ENCODE results near the gene NIN. TPM values are rescaled to one million over a fixed set of nuclear protein-coding genes. Genes with fewer than 3 reads are reported as not detected.

NIN gene
- total RNA-seq, 2 donors from 2014 or later, result 62.2 to 71.6 TPM

- Mint-ChIP-seq H3K27me3 (no peaks in the 10 kb centered on the region), H3K4me1 (peaks cover 12% of the 10 kb centered on the region), H3K27ac (no peak overlapping the region), H3K4me3 (no peak overlapping the region), H3K36me3 (ENCODE audit: low read depth) (peaks cover 5% of the 10 kb centered on the region)
- ATAC-seq, result no peak
- DNase-seq, result no peak
- H3K9me3 ChIP-seq (ENCODE audit: control insufficient read depth, low read length, poor library complexity, severe bottlenecking), result no peaks in the 10 kb centered on the region
Measured at GRCh38 chr14:50805396-50805795, 25.6 kb downstream of the NIN start.

DNA sequence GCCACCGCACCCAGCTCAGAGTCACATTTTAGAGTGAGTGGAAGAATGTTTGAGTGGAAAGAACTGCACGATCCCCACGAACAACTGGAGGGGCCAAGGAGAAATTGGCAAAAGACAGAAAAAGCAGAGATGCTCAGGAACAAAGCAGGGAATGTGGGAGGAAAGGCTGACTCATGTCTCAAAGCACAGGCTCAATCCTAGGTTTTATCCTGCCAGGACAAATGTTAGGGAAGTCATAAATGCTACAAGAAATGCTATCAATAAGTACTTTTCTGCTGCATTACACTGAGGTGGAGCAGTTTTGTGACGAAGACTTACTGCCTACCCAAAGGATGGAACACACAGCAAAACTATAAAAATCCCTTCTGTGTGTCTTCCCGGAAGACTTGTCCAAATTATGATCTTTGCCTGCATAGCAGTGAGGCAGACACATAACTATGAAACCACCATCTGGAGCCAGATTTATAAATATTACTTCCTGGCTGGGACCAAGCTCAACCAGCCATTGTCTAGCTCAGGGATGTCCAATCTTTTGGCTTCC, 26.7 kb downstream of the NIN start:
- H3K36me3 Mint-ChIP-seq (ENCODE audit: low read depth), result peaks cover 5% of the 10 kb centered on the region
- H3K9me3 ChIP-seq (ENCODE audit: control insufficient read depth, low read length, poor library complexity, severe bottlenecking), result no peaks in the 10 kb centered on the region
- peaks cover 8% of the 10 kb centered on the region for H3K4me1 Mint-ChIP-seq
- ATAC-seq, result no peak
- H3K27me3 Mint-ChIP-seq, result no peaks in the 10 kb centered on the region
- no peak for DNase-seq
- H3K27ac Mint-ChIP-seq, result peak overlapping the region; percentile 19
- no peak overlapping the region for H3K4me3 Mint-ChIP-seq

DNA sequence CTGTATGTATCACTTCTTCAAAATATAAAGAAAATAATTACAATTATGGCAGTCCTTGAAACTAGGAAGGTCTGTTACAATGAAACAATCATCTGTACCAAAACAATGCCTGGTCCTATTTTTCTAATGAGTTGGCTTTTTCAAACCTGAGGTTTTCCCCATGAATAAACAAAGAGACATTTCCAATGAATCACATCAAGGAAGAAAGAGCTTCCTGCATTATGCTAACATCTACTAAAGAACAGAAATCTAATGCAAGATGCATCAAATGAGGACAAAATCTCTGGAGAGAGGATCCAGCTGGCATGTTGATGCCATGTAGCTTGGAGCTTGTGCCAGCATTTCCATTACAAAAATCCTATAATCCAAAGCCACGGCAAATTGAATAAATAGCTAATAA, 29.3 kb downstream of the NIN start:
- H3K36me3 Mint-ChIP-seq (ENCODE audit: low read depth), result peaks cover 5% of the 10 kb centered on the region
- no peaks in the 10 kb centered on the region for H3K27me3 Mint-ChIP-seq
- H3K4me3 Mint-ChIP-seq, result no peak overlapping the region
- peaks cover 19% of the 10 kb centered on the region for H3K4me1 Mint-ChIP-seq
- H3K9me3 ChIP-seq (ENCODE audit: control insufficient read depth, low read length, poor library complexity, severe bottlenecking), result no peaks in the 10 kb centered on the region
- DNase-seq, result no peak
- peak overlapping the region; percentile 11 for H3K27ac Mint-ChIP-seq
- no peak for ATAC-seq

GRCh38 chr14:50800032-50800431, 30.9 kb downstream of the NIN start:
- Mint-ChIP-seq H3K36me3 (ENCODE audit: low read depth) (peaks cover 1% of the 10 kb centered on the region), H3K4me3 (no peak overlapping the region), H3K27me3 (no peaks in the 10 kb centered on the region), H3K27ac (no peak overlapping the region), H3K4me1 (peaks cover 16% of the 10 kb centered on the region)
- DNase-seq (no peak), ATAC-seq (no peak)
- H3K9me3 ChIP-seq (ENCODE audit: control insufficient read depth, low read length, poor library complexity, severe bottlenecking), result no peaks in the 10 kb centered on the region

GRCh38 chr14:50798048-50798421, 32.9 kb downstream of the NIN start:
- H3K4me3 Mint-ChIP-seq, result no peak overlapping the region
- no peaks in the 10 kb centered on the region for H3K27me3 Mint-ChIP-seq
- peak; percentile 37 for ATAC-seq
- H3K27ac Mint-ChIP-seq, result peak overlapping the region; percentile 70
- DNase-seq, result no peak
- H3K9me3 ChIP-seq (ENCODE audit: control insufficient read depth, low read length, poor library complexity, severe bottlenecking), result no peaks in the 10 kb centered on the region
- no peaks in the 10 kb centered on the region for H3K36me3 Mint-ChIP-seq (ENCODE audit: low read depth)
- H3K4me1 Mint-ChIP-seq, result peaks cover 16% of the 10 kb centered on the region

DNA sequence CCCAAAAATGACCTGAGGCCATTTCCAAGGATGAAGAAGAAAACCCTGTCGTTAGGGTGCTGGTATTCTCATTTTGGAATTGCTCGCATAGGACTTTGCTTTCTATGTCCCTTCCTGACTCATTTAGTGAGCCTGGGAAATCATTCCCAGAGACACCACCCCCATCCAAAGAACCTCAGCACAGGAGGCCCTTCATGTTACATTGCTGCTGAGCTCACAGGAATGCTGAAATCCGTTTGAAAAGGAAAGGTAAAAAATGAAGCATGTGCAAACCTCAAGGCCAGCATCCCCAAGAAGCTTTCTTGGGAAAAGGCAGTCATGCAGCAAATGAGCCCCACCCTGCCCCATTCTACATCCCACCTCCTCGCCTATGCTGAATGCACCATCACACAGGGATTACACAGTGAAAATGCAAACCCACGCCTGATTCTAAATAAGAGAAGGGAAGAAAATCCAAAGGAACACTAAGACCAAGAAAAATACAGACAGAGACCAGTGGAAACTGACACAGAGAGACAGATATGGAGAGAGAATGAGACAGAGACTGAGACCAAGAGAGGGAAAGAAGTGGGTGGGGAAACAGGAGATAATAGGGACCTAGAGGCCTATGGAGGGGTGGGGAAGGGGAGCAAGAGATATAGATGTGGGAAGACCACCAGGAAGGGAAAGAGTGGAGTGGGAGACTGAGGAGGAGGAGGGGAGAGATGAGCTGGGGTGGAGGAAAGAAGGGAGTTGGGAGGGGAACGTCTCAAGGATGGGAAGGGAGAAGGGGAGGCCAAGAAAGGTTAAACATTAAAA, 33.5 kb downstream of the NIN start:
- ATAC-seq (no peak), DNase-seq (no peak)
- H3K9me3 ChIP-seq (ENCODE audit: control insufficient read depth, low read length, poor library complexity, severe bottlenecking), result no peaks in the 10 kb centered on the region
- Mint-ChIP-seq H3K4me3 (no peak overlapping the region), H3K27ac (peak overlapping the region; percentile 70), H3K36me3 (ENCODE audit: low read depth) (no peaks in the 10 kb centered on the region), H3K27me3 (no peaks in the 10 kb centered on the region), H3K4me1 (peaks cover 22% of the 10 kb centered on the region)

DNA sequence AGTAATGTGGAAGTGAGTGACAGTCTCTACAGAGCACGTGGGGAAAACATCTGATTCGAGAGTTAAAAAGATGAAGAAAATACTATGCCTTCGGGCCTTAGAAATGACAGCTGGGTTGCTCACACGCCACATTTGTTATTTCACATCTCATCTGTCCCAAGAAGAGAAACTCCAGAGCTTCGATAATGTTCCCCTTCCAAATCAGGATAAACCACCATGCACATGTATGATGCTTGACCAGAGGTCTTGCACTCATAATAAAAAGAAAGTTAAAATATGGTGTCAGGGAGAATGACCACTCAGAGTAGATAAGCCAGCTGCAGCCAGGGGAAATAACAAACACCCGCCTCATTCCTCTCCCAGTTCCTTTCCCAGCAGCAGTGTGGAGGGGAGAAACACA, 34.6 kb downstream of the NIN start:
- H3K4me1 Mint-ChIP-seq, result peaks cover 32% of the 10 kb centered on the region
- DNase-seq, result no peak
- no peaks in the 10 kb centered on the region for H3K27me3 Mint-ChIP-seq
- ATAC-seq, result no peak
- no peak overlapping the region for H3K4me3 Mint-ChIP-seq
- no peaks in the 10 kb centered on the region for H3K36me3 Mint-ChIP-seq (ENCODE audit: low read depth)
- H3K9me3 ChIP-seq (ENCODE audit: control insufficient read depth, low read length, poor library complexity, severe bottlenecking), result no peaks in the 10 kb centered on the region
- H3K27ac Mint-ChIP-seq, result no peak overlapping the region

DNA sequence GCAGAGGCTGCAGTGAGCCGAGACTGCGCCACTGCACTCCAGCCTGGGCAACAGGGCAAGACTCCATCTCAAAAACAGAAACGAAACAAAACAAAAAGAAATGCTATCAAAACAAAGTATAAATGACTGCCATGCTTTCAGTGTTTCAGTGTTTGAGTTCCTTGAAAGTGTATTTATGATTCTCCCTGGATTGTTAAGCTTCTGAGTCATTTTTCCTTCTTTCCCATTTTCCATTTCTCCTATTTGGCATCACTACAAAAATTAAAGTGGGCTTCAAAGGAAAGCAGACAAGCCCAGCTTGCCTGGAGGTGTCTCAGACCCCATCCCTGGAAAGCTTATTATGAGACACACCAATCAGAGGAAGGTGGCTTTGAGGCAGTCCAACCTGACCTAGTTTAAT, 35.1 kb downstream of the NIN start:
- no peak overlapping the region for H3K4me3 Mint-ChIP-seq
- no peaks in the 10 kb centered on the region for H3K9me3 ChIP-seq (ENCODE audit: control insufficient read depth, low read length, poor library complexity, severe bottlenecking)

DNA sequence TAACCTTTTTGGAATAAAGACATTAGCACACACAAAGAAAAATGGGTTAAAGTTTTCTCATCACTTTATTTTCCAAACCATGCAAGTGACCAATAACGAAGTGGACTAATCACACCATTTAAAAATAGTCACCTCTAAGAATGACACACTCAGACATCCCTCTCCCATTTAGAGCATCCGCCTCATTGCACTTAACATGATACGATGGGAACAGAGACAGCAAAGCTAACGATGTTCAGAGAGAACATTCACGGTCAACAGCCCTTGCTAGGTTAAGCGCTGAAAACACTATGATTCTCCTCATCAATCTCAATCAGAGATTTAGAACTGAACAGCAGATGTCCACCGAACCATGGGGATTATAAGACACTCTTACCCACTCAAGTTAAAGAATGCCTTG, 35.8 kb downstream of the NIN start:
- H3K27me3 Mint-ChIP-seq, result no peaks in the 10 kb centered on the region
- peaks cover 34% of the 10 kb centered on the region for H3K4me1 Mint-ChIP-seq
- no peak overlapping the region for H3K4me3 Mint-ChIP-seq
- peak overlapping the region; percentile 56 for H3K27ac Mint-ChIP-seq
- H3K9me3 ChIP-seq (ENCODE audit: control insufficient read depth, low read length, poor library complexity, severe bottlenecking), result no peaks in the 10 kb centered on the region
- DNase-seq (no peak), ATAC-seq (no peak)
- H3K36me3 Mint-ChIP-seq (ENCODE audit: low read depth), result no peaks in the 10 kb centered on the region

More for the DNA sequence above, 35.1 kb downstream of the NIN start:
- no peaks in the 10 kb centered on the region for H3K36me3 Mint-ChIP-seq (ENCODE audit: low read depth)
- H3K27me3 Mint-ChIP-seq, result no peaks in the 10 kb centered on the region
- no peak for ATAC-seq
- DNase-seq, result no peak
- H3K27ac Mint-ChIP-seq, result peak overlapping the region; percentile 56
- peaks cover 34% of the 10 kb centered on the region for H3K4me1 Mint-ChIP-seq

DNA sequence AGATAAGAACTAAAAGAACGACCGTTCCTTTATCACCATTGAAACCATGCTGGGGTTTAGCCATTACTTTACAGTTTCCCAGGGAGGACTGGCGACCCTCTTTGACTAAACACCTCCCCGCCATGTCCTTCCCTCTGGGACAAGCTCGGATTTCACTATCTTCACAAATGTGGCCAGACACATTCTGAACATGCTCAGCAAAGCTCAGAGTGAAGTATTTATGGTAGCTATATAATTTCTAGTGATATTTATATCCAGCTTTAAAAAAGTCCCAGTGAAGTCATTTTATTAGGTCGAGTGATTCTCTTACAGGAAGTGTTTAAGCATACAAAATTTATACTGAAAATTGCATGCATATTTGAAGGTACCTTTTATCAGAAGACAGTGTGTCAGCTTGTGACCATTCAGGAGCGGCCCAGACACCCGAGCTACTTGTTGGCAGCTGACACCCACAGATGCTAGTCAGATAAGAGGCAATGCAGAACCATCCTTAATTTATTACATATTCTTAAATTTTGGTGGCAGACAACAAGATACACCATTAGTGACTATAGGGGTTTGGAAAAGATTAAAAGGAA, 36.8 kb downstream of the NIN start:
- ATAC-seq (no peak), DNase-seq (no peak)
- Mint-ChIP-seq H3K27me3 (no peaks in the 10 kb centered on the region), H3K27ac (peak overlapping the region; percentile 87), H3K4me1 (peaks cover 34% of the 10 kb centered on the region), H3K36me3 (ENCODE audit: low read depth) (no peaks in the 10 kb centered on the region), H3K4me3 (no peak overlapping the region)
- H3K9me3 ChIP-seq (ENCODE audit: control insufficient read depth, low read length, poor library complexity, severe bottlenecking), result no peaks in the 10 kb centered on the region

DNA sequence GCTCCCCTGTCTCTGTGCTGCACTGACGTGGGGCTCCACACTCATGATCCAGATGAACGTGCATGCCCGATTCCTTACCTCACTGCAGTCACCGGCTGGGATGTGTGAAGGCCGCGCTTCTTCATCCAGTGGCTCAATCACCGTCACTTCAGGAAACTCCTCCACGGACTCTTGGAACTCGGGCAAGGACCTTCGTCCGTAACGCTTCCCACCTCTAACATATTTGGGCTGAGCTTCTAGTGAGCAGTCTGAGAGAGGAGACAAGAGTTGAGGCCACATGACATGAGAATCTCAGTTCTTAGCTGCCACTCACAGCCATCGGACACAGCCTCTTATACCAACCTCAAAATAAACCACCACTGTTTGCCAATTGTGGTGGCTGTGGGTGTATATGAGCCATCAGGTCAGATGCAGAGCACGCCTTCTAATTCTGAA, 38.3 kb downstream of the NIN start:
- H3K27ac Mint-ChIP-seq, result peak overlapping the region; percentile 87
- no peak overlapping the region for H3K4me3 Mint-ChIP-seq
- H3K36me3 Mint-ChIP-seq (ENCODE audit: low read depth), result no peaks in the 10 kb centered on the region
- ATAC-seq (no peak), DNase-seq (no peak)
- H3K4me1 Mint-ChIP-seq, result peaks cover 30% of the 10 kb centered on the region
- no peaks in the 10 kb centered on the region for H3K27me3 Mint-ChIP-seq
- H3K9me3 ChIP-seq (ENCODE audit: control insufficient read depth, low read length, poor library complexity, severe bottlenecking), result no peaks in the 10 kb centered on the region

- ATAC-seq (peak; percentile 59), DNase-seq (no peak)
- no peaks in the 10 kb centered on the region for H3K9me3 ChIP-seq (ENCODE audit: control insufficient read depth, low read length, poor library complexity, severe bottlenecking)
- peak overlapping the region; percentile 87 for H3K27ac Mint-ChIP-seq
- no peaks in the 10 kb centered on the region for H3K36me3 Mint-ChIP-seq (ENCODE audit: low read depth)
- H3K4me1 Mint-ChIP-seq, result peaks cover 32% of the 10 kb centered on the region
- no peaks in the 10 kb centered on the region for H3K27me3 Mint-ChIP-seq
- peak overlapping the region; percentile 77 for H3K4me3 Mint-ChIP-seq
Measured at GRCh38 chr14:50792051-50792477, 38.9 kb downstream of the NIN start.

- Mint-ChIP-seq H3K4me3 (no peak overlapping the region), H3K27me3 (no peaks in the 10 kb centered on the region), H3K4me1 (peaks cover 35% of the 10 kb centered on the region), H3K27ac (peak overlapping the region; percentile 87), H3K36me3 (ENCODE audit: low read depth) (no peaks in the 10 kb centered on the region)
- no peaks in the 10 kb centered on the region for H3K9me3 ChIP-seq (ENCODE audit: control insufficient read depth, low read length, poor library complexity, severe bottlenecking)
- DNase-seq, result no peak
- no peak for ATAC-seq
Measured at GRCh38 chr14:50791201-50791600, 39.8 kb downstream of the NIN start.

All from T-helper 17 cell (primary cell).